Ascending aorta (tissue), 2 donors: ENCODE results near the gene KRT73. TPM values are rescaled to one million over a fixed set of nuclear protein-coding genes. Genes with fewer than 3 reads are reported as not detected.

Experiments used
- DNase-seq, 2 donors: peaks; one replicate each; pipeline ENCODE4 v3.0.0-alpha.2; 2019; ENCODE audit warnings: low spot score in 2 of 2
- H3K27ac ChIP-seq, 2 donors: fragments of 200-600 bp; sonication (generic); one replicate each; pipeline ENCODE4 v1.5.1; 2016 to 2017; ENCODE audit warnings: mild to moderate bottlenecking in 1 of 2
- H3K27me3 ChIP-seq: fragments of 200-600 bp; sonication (generic); one replicate; pipeline ENCODE4 v1.5.1; 2017
- H3K36me3 ChIP-seq, 2 donors: fragments of 200-600 bp; sonication (generic); one replicate each; pipeline ENCODE4 v1.5.1; 2016
- H3K4me1 ChIP-seq, 2 donors: fragments of 200-600 bp; sonication (generic); one replicate each; pipeline ENCODE4 v1.5.1; 2016 to 2017; ENCODE audit warnings: mild to moderate bottlenecking in 1 of 2
- H3K4me3 ChIP-seq, 2 donors: fragments of 200-600 bp; sonication (generic); one replicate each; pipeline ENCODE4 v1.5.1; 2016 to 2017; ENCODE audit warnings: mild to moderate bottlenecking in 1 of 2
- H3K9me3 ChIP-seq, 2 donors: fragments of 200-600 bp; sonication (generic); one replicate each; pipeline ENCODE4 v1.5.1; 2016
- CTCF ChIP-seq, 3 experiments: fragments of 200-600 bp in 2 of 3; fragments of 450-650 bp in 1 of 3; sonication (generic) in 2 of 3; IDR thresholded peaks; one replicate each; pipeline ENCODE4 v1.5.1; 2016 to 2019; ENCODE audit warnings: antibody characterized with exemption in 3 of 3, mild to moderate bottlenecking in 1 of 3, moderate library complexity in 1 of 3
- intact Hi-C: fragments of 100-400 bp; cut with DNase I; formaldehyde crosslinking; loops from one replicate; pipeline ENCODE4 v1.15.1; 2023
- total RNA-seq: library from RNA; depleted of rRNA; stranded (reverse); fragments of >200 nt; gene quantifications from one replicate; pipeline ENCODE4 v1.1.0, GENCODE V29; 2016

Gene KRT73
- total RNA-seq, 1 donor from 2014 or later, result not detected

GRCh38 chr12:52630008-52630500 is 11.7 kb upstream of the KRT73 start:
- no peaks in the 10 kb centered on the region for H3K36me3 ChIP-seq
- TF ChIP-seq CTCF (IDR thresholded peaks at IDR 0.05), result no peak

GRCh38 chr12:52629281-52630007 is 11.1 kb upstream of the KRT73 start:
- no peak overlapping the region for H3K4me3 ChIP-seq
- no peak overlapping the region for H3K27ac ChIP-seq
- no peaks in the 10 kb centered on the region for H3K36me3 ChIP-seq
- intact Hi-C loops, result no loop called here
- H3K27me3 ChIP-seq, result no peaks in the 10 kb centered on the region
- TF ChIP-seq CTCF (IDR thresholded peaks at IDR 0.05), result no peak
- H3K4me1 ChIP-seq, result no peaks in the 10 kb centered on the region
- DNase-seq, result peak in 1 of 2 donors; percentile 50
- H3K9me3 ChIP-seq, result no peaks in the 10 kb centered on the region

More at GRCh38 chr12:52630008-52630500, 11.7 kb upstream of the KRT73 start:
- DNase-seq, result peak in 1 of 2 donors; percentile 54
- intact Hi-C loops, result no loop called here
- H3K4me1 ChIP-seq, result no peaks in the 10 kb centered on the region
- no peak overlapping the region for H3K4me3 ChIP-seq
- H3K27ac ChIP-seq, result no peak overlapping the region
- no peaks in the 10 kb centered on the region for H3K9me3 ChIP-seq
- H3K27me3 ChIP-seq, result no peaks in the 10 kb centered on the region

- TF ChIP-seq CTCF (IDR thresholded peaks at IDR 0.05), result no peak
- Histone ChIP-seq H3K9me3 (peaks cover 0 to 4% of the 10 kb centered on the region in 2 donors), H3K4me1 (no peaks in the 10 kb centered on the region), H3K4me3 (no peak overlapping the region), H3K36me3 (no peaks in the 10 kb centered on the region), H3K27ac (no peak overlapping the region), H3K27me3 (no peaks in the 10 kb centered on the region)
- intact Hi-C loops, result no loop called here
- DNase-seq, result peak in 1 of 2 donors; percentile 50
Measured at GRCh38 chr12:52628841-52629240, 10.5 kb upstream of the KRT73 start.

- Histone ChIP-seq H3K36me3 (no peaks in the 10 kb centered on the region), H3K4me3 (no peak overlapping the region), H3K27ac (no peak overlapping the region), H3K9me3 (peaks cover 0 to 4% of the 10 kb centered on the region in 2 donors), H3K27me3 (no peaks in the 10 kb centered on the region), H3K4me1 (no peaks in the 10 kb centered on the region)
- no peak for DNase-seq
- no peak for TF ChIP-seq CTCF (IDR thresholded peaks at IDR 0.05)
- intact Hi-C loops, result no loop called here
Measured at GRCh38 chr12:52628111-52628507, 9.8 kb upstream of the KRT73 start.

- no peak overlapping the region for H3K4me3 ChIP-seq
- no peak overlapping the region for H3K27ac ChIP-seq
- TF ChIP-seq CTCF (IDR thresholded peaks at IDR 0.05), result no peak
- no peaks in the 10 kb centered on the region for H3K36me3 ChIP-seq
- H3K4me1 ChIP-seq, result no peaks in the 10 kb centered on the region
- peak in 1 of 2 donors; percentile 28 for DNase-seq
- peaks cover 0 to 4% of the 10 kb centered on the region in 2 donors for H3K9me3 ChIP-seq
- H3K27me3 ChIP-seq, result no peaks in the 10 kb centered on the region
- intact Hi-C loops, result no loop called here
Measured at GRCh38 chr12:52627395-52628110, 9.2 kb upstream of the KRT73 start.
